ENCODE measurements around the gene RELT.

Gene RELT

DNA sequence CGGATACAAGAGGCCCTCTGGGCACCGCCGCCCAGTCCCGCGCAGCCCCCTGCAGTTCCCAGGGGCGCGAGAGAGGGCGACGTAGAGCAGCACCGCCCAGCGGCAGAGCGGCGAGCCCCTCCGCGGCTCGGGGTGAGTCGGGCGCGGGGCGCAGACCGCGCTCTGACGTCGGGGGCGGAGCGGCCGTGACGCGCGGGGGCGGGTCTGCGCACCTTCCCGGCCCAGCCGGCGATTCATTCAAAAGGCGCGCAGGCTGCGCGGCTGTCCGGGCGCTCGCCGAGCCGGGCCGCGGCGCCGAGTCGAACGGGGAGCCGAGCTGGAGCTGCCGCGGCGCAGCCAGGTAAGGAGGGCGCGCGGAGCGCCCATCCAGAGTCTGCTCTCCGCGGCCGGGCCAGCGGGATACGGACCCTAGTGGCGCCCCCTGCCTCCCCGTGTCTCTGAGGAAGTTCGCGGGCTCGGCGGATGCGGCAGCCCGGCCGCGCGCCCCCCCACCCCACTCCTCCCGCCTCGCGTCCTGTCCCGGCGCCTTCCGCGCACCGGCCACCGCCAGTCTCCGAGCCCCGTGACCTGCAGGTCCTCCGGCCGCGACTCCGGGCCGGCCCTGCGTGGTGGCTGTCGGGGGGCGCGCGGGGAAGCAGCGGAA, at the start of gene RELT:
Gene RELT (plus strand): TSS at position 240 of the 643 bp plus-strand sequence. CDS start 12,738 bp downstream, outside the sequence.
- TF ChIP-seq, protein P1, sequence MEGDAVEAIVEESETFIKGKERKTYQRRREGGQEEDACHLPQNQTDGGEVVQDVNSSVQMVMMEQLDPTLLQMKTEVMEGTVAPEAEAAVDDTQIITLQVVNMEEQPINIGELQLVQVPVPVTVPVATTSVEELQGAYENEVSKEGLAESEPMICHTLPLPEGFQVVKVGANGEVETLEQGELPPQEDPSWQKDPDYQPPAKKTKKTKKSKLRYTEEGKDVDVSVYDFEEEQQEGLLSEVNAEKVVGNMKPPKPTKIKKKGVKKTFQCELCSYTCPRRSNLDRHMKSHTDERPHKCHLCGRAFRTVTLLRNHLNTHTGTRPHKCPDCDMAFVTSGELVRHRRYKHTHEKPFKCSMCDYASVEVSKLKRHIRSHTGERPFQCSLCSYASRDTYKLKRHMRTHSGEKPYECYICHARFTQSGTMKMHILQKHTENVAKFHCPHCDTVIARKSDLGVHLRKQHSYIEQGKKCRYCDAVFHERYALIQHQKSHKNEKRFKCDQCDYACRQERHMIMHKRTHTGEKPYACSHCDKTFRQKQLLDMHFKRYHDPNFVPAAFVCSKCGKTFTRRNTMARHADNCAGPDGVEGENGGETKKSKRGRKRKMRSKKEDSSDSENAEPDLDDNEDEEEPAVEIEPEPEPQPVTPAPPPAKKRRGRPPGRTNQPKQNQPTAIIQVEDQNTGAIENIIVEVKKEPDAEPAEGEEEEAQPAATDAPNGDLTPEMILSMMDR (IDR thresholded peaks at IDR 0.05; ENCODE audit: low read length, missing control alignments) = peak; percentile 55
- peak; percentile 93 for DNase-seq (ENCODE audit: low read depth)
- peak within 1 kb of the TSS; percentile 64 for H3K4me3 ChIP-seq (replicated peaks; ENCODE audit: low read depth, low read length)

DNA sequence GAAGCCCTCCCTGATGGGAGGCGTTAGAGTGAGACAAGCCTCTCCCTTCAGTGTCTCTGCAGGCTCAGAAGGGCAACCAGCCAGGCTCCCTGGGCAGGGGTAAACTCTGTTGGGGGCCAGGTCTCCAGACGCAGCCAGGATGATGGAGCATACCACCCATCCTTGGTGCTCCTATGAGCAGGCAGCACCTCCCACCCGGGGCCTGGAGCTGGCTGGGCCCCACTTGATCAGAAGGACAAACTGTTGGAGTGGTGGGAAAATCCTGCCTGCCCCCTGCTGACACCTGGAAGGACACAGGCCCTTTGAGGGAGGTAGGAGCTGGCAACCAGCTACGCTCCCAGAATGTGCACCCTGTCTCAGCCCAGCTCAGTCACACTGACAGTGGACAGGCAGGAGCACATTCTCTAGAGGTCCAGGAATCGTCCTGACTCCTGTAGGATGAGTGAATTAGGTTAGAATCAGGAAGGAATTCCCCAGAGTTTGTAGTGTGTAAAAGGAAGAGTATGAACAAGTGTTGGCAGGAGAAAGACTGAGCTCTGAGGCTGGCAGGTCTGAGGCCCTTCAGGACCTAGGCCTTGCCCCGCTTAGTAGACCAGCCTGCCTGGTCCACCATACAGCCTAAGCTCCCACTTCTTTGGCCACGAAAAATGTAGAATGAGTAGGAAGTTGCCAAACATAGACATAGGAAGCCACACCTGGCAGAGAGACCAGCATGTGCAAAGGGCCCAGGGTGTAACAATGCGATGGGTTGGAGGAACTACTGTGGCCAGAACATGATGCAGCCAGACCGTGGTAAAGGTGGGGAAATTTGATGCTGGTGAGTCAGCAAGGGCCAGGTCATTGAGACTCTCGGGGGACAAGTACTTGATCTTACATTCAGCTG, 49.0 kb upstream of the RELT start:
- H3K4me3 ChIP-seq (replicated peaks; ENCODE audit: low read depth, low read length) = no peak overlapping the region
- TF ChIP-seq, protein P1 (IDR thresholded peaks at IDR 0.05; ENCODE audit: low read length, missing control alignments) = no peak
- peak; percentile 52 for DNase-seq (ENCODE audit: low read depth)

GRCh38 chr11:73327812-73328364, 48.3 kb upstream of the RELT start:
- no peak for DNase-seq (ENCODE audit: low read depth)
- TF ChIP-seq, protein P1 (IDR thresholded peaks at IDR 0.05; ENCODE audit: low read length, missing control alignments) = no peak
- no peak overlapping the region for H3K4me3 ChIP-seq (replicated peaks; ENCODE audit: low read depth, low read length)

GRCh38 chr11:73330569-73331093, 45.6 kb upstream of the RELT start:
- no peak overlapping the region for H3K4me3 ChIP-seq (replicated peaks; ENCODE audit: low read depth, low read length)
- DNase-seq (ENCODE audit: low read depth) = peak; percentile 56
- TF ChIP-seq, protein P1 (IDR thresholded peaks at IDR 0.05; ENCODE audit: low read length, missing control alignments) = peak; percentile 64

DNA sequence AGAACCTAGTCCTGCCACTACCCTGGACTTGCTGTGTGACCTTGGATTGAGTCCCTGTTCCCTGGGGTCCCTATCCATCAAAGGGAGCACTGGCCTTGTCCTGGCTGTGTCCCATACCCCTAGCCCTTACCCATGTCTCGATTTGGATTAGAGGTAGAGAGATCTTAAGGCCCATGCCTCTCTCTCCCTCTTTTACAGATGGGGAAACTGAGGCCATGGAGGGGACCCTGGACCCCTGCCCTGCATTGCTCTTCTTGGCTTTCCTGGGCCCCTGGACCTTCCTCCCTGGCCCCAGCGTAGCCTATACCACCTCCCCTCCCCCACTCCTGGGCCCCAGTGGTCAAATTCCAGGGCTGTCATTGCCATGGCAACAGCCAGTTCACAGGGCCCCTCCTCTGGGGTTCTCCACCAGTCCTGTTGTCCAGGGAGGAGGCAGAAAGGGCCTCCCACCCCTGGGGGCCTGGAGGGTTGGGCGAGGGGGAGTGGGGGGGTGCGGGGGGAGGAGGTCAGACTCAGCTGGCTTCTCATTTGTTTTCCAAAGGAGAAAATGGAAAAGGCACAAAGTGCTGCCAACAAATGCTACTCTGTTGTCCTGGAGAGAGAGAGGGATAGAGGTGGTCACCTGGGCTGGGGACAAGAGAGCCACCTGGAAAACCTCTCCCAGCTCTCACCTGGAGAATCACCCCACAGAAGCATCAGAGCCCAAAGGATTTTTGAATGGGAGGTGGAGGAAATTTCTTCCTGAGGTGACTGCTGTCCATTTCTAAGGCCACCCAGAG, 44.9 kb upstream of the RELT start:
- no peak overlapping the region for H3K4me3 ChIP-seq (replicated peaks; ENCODE audit: low read depth, low read length)
- DNase-seq (ENCODE audit: low read depth) = peak; percentile 60
- TF ChIP-seq, protein P1 (IDR thresholded peaks at IDR 0.05; ENCODE audit: low read length, missing control alignments) = no peak

DNA sequence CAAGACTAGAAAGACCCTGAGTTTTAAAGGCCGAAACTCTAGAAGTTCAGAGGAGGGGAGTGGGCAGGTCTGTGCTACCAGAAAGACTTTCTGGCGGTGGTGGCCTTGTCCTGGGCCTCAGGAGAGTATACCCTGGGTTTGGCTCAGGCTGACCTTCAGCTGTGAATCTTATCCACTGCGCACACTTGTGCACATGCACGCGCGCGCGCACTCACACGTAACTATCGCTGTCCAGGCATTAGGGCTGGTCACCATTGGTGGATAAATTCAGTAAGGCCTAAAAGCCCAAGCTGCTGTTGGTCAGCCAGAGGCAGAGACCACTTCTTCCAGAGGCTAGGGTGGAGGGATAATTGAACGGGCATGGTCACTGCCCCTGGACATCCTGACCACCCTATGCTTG, 43.0 kb upstream of the RELT start:
- no peak overlapping the region for H3K4me3 ChIP-seq (replicated peaks; ENCODE audit: low read depth, low read length)
- TF ChIP-seq, protein P1 (IDR thresholded peaks at IDR 0.05; ENCODE audit: low read length, missing control alignments) = no peak
- DNase-seq (ENCODE audit: low read depth) = no peak
